ENCODE results near the gene COLEC11. TPM values are rescaled to one million over a fixed set of nuclear protein-coding genes. Genes with fewer than 3 reads are reported as not detected.

Gene COLEC11
- total and polyA plus RNA-seq, 2 of the 13 experiments (the other 11 are each of a cell fraction or from before 2014, with no cell fraction given): 1.5 to 3.0 TPM

DNA sequence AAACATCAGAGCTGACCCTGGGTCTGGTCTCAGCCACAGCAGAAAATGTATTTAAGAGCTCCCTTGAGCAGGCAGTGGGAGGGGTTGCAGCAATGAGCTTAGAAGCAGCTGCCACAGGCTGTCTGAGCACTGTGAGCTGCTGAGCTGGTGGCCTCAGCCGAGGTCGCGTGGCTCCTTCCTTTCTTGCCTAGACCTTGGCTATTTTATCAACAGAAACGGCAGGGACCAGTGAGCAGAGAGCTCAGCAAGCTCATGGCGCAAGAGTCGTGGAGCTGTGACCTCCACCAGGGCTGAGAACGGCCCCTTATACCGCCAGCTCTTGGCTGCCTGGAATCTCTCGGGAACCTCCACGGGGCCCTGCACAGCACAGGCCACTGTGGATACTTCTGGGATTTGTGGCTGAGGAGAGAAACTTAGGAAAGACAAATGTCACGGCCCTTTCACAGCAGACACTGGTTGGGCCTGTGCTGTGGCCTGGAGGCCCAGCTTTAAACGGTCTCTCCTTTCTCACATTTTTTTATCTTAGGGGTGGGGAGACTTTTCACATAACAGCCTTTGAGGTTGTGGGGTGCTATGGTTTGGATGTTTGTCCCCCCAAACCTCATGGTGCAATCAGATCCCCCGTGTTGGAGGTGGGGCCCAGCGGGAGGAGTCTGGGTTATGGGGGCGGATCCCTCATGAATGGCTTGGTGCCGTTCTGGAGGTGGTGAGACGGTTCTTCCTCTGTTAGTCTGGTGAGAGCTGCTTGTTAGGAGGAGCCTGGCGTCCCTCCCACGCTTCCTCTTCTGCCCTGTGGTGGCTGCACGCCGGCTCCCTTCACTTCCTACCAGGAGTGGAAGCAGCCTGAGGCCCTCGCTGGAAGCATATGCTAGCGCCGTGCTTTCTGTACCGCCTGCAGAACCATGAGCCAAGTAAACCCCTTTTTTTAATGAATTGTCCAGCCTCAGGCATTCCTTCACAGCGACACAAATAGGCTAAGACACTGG is 64.8 kb downstream of the COLEC11 start (continued):
- TF ChIP-seq, protein P1, sequence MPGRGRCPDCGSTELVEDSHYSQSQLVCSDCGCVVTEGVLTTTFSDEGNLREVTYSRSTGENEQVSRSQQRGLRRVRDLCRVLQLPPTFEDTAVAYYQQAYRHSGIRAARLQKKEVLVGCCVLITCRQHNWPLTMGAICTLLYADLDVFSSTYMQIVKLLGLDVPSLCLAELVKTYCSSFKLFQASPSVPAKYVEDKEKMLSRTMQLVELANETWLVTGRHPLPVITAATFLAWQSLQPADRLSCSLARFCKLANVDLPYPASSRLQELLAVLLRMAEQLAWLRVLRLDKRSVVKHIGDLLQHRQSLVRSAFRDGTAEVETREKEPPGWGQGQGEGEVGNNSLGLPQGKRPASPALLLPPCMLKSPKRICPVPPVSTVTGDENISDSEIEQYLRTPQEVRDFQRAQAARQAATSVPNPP (CRISPR knock-in tag; IDR thresholded peaks at IDR 0.05): peak; percentile 58; the same call in 1 of the 2 replicates
- no peak for TF ChIP-seq JARID2 (CRISPR knock-in tag; IDR thresholded peaks at IDR 0.05; ENCODE audit: insufficient replicate concordance)
- TF ChIP-seq, protein P2, sequence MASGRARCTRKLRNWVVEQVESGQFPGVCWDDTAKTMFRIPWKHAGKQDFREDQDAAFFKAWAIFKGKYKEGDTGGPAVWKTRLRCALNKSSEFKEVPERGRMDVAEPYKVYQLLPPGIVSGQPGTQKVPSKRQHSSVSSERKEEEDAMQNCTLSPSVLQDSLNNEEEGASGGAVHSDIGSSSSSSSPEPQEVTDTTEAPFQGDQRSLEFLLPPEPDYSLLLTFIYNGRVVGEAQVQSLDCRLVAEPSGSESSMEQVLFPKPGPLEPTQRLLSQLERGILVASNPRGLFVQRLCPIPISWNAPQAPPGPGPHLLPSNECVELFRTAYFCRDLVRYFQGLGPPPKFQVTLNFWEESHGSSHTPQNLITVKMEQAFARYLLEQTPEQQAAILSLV (CRISPR knock-in tag; IDR thresholded peaks at IDR 0.05; ENCODE audit: borderline replicate concordance): peak; percentile 69; the same call in 1 of the 2 replicates
- no peak for TF ChIP-seq MEIS1 (CRISPR knock-in tag; IDR thresholded peaks at IDR 0.05; ENCODE audit: borderline replicate concordance)
- TF ChIP-seq, protein P3, sequence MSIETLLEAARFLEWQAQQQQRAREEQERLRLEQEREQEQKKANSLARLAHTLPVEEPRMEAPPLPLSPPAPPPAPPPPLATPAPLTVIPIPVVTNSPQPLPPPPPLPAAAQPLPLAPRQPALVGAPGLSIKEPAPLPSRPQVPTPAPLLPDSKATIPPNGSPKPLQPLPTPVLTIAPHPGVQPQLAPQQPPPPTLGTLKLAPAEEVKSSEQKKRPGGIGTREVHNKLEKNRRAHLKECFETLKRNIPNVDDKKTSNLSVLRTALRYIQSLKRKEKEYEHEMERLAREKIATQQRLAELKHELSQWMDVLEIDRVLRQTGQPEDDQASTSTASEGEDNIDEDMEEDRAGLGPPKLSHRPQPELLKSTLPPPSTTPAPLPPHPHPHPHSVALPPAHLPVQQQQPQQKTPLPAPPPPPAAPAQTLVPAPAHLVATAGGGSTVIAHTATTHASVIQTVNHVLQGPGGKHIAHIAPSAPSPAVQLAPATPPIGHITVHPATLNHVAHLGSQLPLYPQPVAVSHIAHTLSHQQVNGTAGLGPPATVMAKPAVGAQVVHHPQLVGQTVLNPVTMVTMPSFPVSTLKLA (IDR thresholded peaks at IDR 0.05): peak; percentile 24; the same call in 1 of the 2 replicates
- TF ChIP-seq, protein P4, sequence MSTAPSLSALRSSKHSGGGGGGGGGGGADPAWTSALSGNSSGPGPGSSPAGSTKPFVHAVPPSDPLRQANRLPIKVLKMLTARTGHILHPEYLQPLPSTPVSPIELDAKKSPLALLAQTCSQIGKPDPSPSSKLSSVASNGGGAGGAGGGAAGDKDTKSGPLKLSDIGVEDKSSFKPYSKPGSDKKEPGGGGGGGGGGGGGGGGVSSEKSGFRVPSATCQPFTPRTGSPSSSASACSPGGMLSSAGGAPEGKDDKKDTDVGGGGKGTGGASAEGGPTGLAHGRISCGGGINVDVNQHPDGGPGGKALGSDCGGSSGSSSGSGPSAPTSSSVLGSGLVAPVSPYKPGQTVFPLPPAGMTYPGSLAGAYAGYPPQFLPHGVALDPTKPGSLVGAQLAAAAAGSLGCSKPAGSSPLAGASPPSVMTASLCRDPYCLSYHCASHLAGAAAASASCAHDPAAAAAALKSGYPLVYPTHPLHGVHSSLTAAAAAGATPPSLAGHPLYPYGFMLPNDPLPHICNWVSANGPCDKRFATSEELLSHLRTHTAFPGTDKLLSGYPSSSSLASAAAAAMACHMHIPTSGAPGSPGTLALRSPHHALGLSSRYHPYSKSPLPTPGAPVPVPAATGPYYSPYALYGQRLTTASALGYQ (CRISPR knock-in tag; IDR thresholded peaks at IDR 0.05): no peak
- no peak for TF ChIP-seq ZNF44 (CRISPR knock-in tag; IDR thresholded peaks at IDR 0.05)
- TF ChIP-seq MEF2D (CRISPR knock-in tag; IDR thresholded peaks at IDR 0.05): peak; percentile 70; the same call in 1 of the 2 replicates
- TF ChIP-seq ARID2 (CRISPR knock-in tag; IDR thresholded peaks at IDR 0.05; ENCODE audit: borderline replicate concordance): 0 out of 2 replicates have a peak, but pooled peaks have one; percentile 74
- TF ChIP-seq, protein P5, sequence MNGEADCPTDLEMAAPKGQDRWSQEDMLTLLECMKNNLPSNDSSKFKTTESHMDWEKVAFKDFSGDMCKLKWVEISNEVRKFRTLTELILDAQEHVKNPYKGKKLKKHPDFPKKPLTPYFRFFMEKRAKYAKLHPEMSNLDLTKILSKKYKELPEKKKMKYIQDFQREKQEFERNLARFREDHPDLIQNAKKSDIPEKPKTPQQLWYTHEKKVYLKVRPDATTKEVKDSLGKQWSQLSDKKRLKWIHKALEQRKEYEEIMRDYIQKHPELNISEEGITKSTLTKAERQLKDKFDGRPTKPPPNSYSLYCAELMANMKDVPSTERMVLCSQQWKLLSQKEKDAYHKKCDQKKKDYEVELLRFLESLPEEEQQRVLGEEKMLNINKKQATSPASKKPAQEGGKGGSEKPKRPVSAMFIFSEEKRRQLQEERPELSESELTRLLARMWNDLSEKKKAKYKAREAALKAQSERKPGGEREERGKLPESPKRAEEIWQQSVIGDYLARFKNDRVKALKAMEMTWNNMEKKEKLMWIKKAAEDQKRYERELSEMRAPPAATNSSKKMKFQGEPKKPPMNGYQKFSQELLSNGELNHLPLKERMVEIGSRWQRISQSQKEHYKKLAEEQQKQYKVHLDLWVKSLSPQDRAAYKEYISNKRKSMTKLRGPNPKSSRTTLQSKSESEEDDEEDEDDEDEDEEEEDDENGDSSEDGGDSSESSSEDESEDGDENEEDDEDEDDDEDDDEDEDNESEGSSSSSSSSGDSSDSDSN (CRISPR knock-in tag; IDR thresholded peaks at IDR 0.05): peak; percentile 60
- TF ChIP-seq ZNF746 (CRISPR knock-in tag; IDR thresholded peaks at IDR 0.05): no peak
- no peak for TF ChIP-seq ZNF496 (CRISPR knock-in tag; IDR thresholded peaks at IDR 0.05; ENCODE audit: insufficient replicate concordance)
- TF ChIP-seq, protein P6, sequence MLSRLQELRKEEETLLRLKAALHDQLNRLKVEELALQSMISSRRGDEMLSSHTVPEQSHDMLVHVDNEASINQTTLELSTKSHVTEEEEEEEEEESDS (CRISPR knock-in tag; IDR thresholded peaks at IDR 0.05; ENCODE audit: borderline replicate concordance): no peak
- TF ChIP-seq ZNF790 (CRISPR knock-in tag; IDR thresholded peaks at IDR 0.05; ENCODE audit: borderline replicate concordance): no peak
- TF ChIP-seq ZNF260 (CRISPR knock-in tag; IDR thresholded peaks at IDR 0.05; ENCODE audit: borderline replicate concordance, low read depth): no peak
- peak; percentile 33; the same call in 1 of the 2 replicates for TF ChIP-seq ZNF777 (CRISPR knock-in tag; IDR thresholded peaks at IDR 0.05)
